Amniotic epithelial cell (primary cell): Measurements from ENCODE around the gene SSBP2.
A peak's percentile ranks its signal among the peaks of the same experiment; 100 is the strongest.

Source experiments
- DNase-seq: peaks from one replicate; pipeline ENCODE4 v3.0.0-alpha.2; 2010; ENCODE audit warnings: low read depth

The SSBP2 gene

DNA sequence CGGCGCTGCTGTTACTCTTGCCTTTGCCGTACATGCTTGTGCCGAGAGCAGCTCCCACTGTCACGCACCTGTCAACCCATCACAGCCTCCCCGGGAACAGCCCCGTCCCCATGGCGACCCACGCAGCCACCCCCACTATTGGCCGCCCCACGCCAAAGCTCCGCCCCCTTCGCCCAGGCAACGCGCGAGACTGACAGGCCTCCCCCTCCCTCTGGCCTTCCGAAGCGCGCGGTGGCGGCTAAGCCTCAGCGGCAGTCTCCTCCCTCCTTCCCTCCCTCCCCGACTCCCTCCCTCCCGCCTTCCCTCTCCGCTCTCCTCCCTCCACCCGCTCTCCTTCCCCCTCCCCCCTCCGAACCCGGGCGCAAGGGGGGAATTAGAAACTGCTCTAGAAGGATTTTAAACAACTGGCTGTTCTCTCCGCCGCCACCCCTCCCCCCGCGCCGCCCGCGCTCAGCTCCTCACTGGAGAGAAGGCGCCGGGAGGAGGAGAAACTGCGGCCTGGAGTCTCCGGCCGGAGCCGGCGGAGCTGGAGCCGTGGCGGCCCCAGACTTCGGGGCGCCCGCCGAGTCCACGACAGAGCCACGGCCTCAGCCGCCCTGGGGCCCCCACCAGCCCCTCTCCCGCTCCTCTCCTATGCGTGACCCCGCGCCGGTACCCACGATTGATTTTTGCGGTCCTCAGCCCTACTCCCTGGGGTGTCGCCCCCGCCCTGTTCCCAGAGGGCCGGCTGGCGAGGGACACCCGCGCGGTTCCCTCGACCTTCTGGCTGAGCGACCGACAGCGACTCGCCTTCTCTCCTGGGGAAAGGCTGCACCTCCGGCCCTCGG is at the start of gene SSBP2:
Gene SSBP2 (minus strand): TSS at position 89 of the 827 bp plus-strand sequence. CDS start 55 bp downstream, at position 34.
- peak; percentile 99 for DNase-seq

DNA sequence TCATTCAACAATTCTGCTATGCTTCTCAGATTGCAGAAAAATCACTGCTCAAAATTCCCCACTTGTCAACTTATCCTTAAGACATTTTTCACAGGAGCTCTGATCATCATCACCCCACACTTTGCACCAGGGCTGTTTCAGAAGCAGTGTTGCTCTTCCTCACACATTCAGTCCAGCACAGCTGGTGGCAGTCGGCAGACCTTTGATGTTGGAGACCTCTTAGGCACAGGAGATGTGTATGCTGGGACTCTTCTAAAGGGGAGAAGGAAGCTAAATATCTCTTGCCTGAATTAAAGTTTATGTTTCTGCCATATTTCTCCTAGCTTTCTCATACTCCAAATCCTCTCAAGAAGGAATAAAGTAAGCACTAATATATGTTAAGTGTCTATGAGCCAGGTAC is 44.8 kb upstream of the SSBP2 start:
- DNase-seq: no peak

DNA sequence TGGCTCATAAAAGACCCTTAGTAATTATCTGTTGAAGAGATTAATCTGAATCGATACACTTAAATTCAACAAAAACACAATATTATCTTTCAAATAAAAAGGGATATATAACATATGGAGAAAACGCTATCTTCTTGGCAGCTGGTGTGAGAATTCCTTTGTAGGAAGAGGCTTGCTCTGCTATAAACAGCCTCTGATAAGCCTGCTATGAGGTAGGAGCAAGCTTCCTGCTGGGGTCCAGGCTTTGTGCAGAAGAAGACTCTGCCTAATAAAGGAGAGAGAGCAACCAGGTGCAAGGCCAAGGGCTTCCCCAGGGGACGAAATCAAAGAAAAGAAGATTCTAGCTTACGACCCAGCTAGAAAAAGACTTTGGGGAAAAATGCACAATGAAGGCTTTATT is 43.3 kb upstream of the SSBP2 start:
- DNase-seq: no peak

DNA sequence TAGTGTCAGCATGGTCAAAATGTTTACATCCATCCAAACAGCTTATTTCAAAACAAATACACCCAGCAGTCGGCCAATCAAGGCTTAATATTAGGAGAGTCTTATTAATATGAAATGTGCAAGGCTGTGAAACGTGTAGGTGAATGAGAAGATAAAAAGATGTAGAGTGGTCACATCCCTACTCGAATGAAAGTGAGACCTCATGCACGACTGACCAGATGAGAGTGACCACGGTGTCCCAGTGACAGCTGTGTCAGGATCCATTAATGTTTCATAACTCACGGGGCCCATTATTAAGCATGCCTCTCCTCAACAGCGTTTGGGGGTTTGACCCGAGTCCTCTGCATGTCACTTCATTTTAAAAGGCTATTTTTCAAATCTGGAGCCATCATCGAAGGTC is 39.4 kb upstream of the SSBP2 start:
- DNase-seq: no peak

DNA sequence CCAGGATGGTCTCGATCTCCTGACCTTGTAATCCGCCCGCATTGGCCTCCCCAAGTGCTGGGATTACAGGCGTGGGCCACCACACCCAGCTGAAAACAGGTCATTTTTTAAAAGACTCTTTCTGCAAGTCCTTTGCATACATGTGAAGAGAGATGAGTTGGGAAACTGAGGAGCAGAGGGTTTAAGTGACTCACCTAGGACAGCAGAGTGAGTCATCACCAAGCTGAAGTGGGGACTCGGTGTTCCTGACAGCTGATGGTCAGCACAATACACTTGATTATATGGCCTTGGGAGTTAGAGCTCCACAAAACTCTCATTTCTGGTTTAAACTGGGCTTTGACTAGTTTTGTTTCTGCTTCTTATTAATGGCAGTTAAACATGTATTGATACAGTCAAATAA is 38.1 kb upstream of the SSBP2 start:
- peak; percentile 76 for DNase-seq

DNA sequence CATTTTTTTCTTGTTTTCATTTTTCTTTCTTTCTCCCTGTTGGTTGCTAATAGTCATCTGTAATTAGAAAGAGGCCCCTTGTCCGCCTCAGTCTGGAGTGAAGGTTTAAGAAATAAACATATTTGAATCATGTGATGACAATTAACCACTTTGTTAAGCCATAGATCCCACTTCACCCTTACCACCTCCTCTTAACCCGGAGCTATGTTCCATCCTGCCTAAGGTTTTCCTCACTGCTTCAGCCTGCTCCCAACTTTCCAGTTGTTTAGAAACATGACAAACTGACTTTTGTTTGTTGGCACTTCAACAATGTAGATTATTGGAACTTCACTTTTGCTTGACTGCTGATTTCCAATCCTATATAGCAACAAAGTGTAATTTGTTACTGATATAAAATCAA is 37.4 kb upstream of the SSBP2 start:
- no peak for DNase-seq

DNA sequence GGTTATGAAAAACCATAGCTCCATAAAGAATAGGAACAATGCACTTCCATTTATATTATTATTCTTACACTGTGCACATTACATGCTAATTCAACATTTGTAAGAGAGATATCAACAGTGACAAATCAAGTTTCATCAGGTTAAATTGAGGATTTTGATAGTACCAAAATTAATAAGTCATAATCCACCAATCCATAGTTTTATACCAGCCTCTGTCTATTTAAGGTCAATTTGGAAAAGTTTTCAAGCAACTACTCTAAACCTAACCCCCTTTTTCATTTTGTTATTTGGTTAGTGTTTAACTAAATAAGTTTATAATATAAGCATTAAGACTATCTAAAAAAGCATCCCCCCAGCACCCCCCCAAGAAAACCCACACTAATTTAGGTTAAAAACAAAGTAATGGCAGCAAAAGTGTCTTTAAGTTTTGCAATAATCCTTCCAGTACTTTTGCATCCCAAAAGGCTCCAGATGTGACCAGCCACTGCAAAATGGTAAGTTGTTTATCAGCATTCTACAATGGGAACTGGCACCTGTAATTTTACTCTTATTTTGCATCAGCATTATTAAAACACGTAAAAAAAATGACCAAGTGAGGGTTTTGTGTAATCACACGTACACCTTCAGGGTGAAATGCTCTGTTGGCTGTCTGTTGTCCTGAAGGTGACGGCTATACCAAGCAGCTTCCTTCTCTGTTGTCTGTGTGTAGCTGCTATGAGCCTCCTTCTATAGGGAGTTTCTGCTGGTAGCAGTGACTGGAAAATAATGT is 36.8 kb upstream of the SSBP2 start:
- peak; percentile 84 for DNase-seq

DNA sequence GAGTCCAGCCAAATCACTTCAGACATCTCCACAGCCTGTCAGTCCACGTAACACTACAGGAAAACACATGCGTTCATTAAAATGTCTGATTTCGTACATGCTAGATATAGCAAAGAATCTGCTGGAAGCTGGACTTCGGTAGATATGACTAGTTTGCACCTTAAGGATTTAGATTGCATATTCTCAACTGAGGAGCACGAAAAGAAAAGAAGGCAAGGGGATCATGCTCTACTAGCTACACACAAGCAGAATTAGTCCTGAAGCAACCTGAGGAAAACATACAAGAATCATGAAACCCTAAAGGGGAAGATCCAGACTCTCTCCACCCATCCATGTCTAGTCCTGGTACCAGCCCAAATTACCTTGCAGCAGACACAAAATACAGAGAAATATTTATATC is 36.1 kb upstream of the SSBP2 start:
- DNase-seq: no peak

DNA sequence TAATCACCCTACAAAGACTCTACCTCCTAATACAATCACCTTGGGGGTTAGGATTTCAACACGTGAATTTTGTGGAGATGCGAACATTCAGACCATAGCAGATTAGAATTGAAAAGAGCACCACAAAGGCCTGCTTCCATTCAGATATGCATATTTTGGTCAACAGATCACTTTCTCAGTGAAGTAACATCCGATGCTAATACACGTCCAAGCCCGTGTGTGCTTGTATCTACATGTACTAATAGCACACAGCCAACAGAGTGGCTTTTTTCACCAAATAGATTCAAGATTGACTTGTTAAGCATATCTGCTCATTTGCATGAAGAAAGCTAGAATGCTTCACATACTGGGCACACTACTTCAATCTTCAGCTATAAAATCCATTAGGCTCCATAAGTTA is 35.6 kb upstream of the SSBP2 start:
- DNase-seq: no peak

DNA sequence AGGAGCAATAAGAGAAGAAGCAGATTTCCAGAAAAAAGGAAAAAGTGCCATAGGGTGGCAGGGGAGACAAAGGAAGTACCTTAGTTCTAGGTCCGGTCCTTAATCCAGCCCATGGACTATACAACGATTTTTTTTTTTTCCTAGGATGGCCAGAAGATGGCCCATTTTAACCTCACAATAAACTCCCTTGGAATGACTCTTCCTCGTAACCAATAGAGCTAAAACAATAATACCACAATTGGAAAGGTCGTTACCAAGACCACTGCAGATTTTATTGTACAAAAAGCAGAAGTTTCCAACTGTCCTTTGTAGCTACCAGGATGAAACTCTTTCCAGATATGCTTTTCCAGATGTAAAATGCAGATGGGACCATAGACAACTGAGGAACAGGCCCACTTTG is 34.4 kb upstream of the SSBP2 start:
- DNase-seq: no peak

DNA sequence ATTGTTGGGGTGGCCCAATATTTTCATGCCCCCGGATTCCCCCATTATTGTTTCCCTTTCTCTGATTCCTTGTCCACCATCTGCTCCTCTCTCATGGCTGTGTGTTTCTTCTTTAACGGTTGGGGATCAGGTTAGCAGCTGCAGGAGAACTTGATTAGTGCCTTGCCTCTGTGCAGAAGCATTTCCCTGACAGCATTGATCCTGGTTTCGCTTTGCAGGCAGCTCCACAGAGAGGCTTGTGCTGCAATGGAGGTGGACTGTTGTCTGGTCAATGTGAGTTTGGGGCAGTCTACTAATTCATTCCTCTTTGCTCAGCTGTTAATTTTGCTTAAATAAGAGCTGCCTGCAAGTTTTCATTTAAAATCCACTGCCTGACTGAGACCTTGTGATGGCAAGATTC is 32.5 kb upstream of the SSBP2 start:
- no peak for DNase-seq

DNA sequence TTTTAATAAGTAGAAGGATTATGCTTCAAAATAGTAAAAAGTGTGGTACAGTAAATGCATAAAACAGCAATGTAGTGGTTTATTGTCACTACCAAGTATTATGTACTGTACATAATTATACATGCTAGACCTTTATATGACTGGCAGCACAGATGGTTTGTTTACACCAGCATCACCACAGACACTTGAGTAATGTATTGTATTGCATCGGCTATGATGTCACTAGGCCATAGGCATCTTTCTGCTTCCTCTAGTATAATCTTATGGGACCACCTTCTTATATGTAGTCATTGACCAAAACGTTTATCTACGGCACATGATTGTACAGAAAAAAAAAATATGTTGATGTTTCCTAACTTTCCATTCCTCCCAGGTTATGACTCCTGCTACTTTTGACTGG is 31.9 kb upstream of the SSBP2 start:
- peak; percentile 45 for DNase-seq

DNA sequence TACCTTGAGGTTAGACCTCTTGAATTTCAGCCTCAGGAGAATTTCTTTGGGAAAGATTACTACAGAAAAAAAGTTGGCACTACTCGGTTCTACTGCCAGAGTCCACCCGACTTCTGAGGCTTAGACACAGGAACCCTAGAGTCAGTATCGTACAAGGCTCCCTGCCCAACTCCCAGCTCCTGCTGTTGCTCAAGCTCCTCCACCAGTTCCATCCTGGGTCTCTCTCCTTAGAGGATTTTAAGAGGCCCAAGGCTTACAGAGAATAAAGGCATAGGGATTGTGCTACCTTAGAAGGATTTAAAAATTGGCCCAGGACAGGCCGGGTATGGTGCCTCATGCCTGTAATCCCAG is 29.0 kb upstream of the SSBP2 start:
- no peak for DNase-seq

DNA sequence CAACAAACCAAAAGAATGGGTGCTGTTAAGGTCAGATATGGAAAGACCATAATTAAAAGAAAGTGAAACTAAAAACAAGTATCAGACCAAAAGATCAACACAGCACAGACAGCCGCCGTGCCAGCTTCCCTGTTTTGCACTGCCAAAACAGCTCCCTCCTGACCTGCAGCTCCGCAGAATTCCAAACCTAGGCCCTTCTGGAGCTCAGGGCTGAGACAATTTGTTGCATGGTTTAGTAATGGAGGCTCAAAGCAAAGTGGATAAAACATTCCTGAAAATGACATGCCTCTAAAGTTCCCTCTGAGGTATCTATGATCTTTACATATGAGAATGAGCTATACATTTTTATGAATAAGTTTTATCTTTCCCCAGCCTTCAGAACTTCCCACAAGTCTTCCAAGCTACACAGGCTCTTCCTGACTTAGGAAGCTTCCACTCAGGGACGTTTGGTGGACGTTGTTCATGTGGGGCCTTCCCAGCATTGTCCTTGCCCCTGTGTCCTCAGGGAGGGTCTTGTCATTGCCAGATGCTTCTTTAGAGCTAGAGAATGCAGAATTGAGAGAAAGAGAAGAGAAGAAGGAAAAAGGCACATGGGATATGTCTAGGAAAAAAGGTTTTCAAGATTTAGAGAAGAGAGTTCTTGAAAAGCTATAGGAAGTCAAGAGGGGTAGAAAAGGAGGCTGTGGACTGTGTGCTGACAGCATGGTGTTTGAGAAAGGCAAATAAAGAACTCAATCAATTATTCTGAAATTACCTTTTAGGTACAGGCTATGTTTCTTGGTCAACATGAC is 28.4 kb upstream of the SSBP2 start:
- peak; percentile 57 for DNase-seq

DNA sequence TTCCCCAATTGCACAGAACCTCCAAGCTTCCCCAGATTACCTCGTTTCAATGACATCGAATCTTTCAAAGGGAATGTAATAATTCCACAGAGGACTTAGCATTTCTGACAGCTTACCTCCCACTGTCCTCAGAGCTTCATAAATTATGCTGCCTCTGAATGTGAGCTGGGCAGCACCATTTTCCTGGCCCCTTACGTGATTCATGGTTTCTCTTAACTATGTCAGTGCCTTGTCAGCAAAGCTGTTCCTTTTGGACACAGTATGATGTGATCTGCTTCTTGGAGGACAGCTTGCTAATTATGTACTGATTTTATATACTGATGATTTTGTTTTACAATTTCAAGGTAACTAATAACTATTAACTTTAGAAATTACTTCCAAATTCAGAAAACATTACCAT is 27.7 kb upstream of the SSBP2 start:
- DNase-seq: peak; percentile 92

DNA sequence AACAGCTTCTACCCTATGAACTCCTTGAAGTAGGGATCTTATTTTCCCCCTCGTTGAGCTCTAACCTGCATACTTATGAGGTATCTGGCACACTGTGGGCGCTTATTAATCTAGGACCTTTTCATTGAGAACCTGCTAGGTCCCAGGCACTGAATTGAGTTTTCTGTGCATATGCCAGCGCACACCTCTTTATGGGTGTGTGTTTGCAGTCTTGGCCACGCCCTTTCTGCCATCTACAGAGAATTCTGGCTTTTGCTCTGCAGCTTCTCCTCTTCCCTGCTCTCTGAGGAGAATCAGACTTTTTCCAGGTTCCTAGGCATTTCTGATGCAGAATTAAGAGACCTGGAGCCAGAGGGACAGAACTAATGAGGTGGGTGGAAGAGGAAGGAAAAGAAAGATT is 25.4 kb upstream of the SSBP2 start:
- DNase-seq: no peak

DNA sequence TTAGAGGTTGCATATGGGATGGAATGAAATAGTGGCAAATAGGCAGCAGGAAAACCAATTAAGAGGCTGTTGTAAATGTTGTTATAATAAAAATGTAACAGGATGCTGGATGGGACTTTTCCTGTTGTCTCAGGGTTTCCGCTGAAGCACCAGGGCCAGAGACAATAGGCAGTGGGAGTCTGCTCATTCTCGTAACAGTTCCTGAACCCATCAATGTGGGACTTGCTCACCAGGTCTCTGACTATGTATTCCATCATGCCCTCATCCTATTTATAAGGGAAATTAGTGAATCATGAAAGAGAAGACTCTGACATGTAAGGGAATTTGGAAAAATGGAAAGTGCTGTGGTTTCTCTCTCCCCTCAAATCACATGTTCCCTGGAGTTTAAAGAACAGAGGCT is 23.5 kb upstream of the SSBP2 start:
- DNase-seq: no peak

DNA sequence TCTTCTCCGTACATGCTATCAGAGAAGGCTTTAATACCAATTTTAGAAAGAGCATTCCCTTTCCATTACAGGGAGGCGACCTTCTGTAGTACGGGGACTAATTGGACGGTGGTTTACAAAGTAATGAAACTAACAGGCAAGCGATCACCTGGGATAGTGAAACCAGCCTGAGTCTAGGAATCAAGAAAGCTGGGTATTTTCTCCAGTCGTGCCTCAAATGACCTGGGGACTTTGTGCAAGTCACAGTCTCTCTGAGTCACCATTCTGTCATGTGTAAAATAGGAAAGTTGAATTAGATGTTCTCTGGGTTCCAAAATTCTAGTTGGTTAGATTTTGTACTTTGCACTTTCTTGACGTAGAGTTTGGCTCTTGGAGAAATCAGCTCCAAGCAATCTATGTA is 22.7 kb upstream of the SSBP2 start:
- DNase-seq: no peak

DNA sequence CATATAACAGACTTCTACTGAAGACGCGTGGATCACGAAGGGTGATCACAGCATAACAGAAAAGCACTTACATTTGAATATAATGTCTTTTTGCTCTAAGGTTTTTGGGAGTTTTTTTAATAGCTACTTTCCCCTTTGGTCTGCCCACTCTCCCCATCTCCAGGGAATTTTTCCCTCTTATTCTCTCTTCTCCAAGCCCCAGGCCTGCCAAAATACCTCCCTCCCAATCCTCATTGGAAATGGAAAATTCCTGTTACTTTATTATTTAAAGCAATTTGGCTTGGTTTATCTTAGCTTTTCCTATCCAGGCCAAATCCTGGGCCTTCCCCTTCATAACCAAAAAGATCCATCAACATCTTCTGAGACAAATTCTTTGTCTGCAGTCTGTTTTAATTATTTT is 22.3 kb upstream of the SSBP2 start:
- no peak for DNase-seq

DNA sequence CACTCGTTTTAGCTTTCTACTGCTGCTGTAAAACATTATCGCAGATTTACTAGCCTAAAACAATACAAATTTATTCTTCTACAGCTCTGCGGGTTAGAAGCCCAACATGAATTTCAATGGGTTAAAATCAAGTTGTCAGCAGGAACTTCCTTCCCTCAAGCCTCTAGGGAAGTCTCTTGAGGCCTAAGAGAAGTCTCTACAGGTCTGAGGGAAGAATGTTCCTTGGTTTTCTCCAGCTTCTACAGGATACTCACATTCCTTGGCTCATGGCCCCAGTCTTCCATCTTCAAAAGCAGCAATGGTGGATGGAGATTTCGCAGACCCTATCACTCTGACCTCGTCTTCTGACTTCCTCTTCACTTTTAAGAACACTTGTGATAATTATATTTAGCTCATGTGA is 21.6 kb upstream of the SSBP2 start:
- no peak for DNase-seq

DNA sequence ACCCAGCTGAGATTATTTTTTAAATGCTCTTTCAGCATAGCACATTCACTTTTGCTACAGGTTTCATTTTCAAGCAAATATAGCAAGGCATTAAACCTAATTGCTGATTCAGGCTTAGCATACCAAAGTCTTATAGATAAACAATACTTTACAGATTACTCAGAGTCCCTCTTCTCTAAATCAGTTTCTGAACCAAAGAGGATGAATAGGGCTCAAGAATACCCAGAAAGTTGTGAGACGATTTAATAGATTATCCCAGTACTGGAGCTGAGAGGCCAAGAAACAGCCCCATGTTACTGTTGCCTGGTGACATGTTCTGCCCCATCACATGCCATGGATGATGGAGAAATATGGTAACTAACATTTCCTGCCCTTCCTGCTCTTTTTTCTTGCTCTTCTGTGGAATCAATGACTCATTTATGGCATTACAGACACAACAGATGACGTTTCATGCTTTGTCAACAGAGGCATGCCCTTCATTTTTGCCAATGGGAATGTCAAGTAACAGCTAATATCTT is 18.1 kb upstream of the SSBP2 start:
- peak; percentile 85 for DNase-seq

DNA sequence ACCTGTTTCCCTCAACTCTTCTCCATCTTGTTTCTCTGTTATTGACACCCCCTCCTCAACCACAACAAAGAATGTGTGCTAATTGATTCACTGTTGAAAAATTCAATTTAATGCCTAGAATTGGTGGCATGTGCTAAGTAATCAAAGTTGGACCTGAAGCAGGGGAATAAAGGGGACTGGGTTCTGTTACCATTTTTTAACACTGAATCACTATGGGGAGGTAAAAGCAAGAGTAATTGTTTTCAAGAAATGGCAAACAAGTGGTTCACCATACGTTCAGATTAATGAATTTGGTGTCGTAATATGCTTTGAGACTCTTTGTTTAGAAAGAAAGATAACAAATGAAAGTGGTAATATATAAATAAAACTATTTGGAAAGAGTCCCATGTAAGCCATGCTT is 17.0 kb upstream of the SSBP2 start:
- DNase-seq: peak; percentile 78

DNA sequence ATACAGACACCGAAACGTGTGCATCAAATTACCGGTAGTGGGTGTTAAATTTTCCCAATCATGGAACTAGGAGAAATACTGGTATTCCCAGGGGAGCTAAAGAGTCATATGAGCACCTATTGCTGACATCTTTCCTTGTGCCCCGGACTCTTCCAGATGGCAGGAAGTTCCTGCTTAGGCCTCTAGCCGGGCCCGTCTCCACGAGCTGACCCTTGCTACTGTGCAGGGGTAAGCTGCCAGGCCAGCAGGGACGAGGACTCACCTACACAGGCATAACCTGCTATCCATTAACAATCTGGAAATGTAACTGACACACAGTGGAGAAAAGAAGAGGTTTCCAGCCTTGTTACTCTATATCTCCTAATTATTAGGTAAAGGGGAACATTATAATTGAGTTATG is 16.2 kb upstream of the SSBP2 start:
- no peak for DNase-seq
